ENCODE measurements around the gene CCND3.

DNA sequence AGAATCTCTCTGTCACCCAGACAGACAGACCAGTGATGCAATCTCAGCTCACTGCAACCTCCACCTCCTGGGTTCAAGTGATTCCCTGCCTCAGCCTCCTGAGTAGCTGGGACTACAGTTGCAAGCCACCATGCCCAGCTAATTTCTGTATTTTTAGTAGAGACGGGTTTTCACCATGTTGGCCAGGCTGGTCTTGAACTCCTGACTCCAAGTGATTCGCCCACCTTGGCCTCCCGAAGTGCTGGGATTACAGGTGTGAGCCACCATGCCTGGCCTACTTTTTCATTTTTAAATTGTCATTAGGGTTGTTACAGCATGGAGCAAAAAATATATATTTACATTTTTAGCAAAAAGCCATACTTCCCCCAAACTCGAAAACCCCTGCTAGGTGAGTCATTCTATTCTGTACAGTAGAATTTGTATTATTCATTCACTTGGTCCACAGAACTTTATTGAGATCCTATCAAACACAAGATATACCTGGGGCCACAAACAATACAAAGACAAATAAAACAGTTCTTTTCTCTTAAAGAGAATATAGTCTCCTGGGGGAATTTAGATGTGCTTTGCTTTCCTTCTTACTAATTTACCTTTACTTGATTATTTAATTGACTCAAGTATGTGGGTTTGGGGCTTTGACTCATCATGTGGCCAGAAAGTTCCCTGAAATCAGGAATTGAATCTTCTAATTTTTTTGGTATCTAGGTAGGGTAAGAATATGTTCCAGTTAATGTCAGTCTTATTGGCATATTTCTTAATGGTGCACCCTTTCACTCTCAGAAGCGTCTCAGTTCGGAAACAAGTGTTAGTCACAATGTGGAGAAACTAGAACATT, 16.6 kb upstream of the CCND3 start:
- TF ChIP-seq, protein P1, sequence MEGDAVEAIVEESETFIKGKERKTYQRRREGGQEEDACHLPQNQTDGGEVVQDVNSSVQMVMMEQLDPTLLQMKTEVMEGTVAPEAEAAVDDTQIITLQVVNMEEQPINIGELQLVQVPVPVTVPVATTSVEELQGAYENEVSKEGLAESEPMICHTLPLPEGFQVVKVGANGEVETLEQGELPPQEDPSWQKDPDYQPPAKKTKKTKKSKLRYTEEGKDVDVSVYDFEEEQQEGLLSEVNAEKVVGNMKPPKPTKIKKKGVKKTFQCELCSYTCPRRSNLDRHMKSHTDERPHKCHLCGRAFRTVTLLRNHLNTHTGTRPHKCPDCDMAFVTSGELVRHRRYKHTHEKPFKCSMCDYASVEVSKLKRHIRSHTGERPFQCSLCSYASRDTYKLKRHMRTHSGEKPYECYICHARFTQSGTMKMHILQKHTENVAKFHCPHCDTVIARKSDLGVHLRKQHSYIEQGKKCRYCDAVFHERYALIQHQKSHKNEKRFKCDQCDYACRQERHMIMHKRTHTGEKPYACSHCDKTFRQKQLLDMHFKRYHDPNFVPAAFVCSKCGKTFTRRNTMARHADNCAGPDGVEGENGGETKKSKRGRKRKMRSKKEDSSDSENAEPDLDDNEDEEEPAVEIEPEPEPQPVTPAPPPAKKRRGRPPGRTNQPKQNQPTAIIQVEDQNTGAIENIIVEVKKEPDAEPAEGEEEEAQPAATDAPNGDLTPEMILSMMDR (IDR thresholded peaks at IDR 0.05) = no peak
- TF ChIP-seq POLR2AphosphoS5 (IDR thresholded peaks at IDR 0.05) = no peak

Measured in prostate gland (tissue), 2 donors.